ENCODE results near the gene SHFL.

GRCh38 chr19:10141973-10142372 lies 55.9 kb downstream of the SHFL start:
- no peak for TF ChIP-seq CTCF (IDR thresholded peaks at IDR 0.05)
- no peak for TF ChIP-seq POLR2A (IDR thresholded peaks at IDR 0.05)
